Neuronal stem cell (in vitro differentiated cells): ENCODE data around the gene DPYSL4.

Experiments used
- DNase-seq: peaks from one replicate; pipeline ENCODE4 v3.0.0-alpha.2; 2013; ENCODE audit warnings: low spot score
- H2AFZ ChIP-seq: one replicate; pipeline ENCODE4 v1.6.1; 2013; ENCODE audit warnings: mild to moderate bottlenecking, low read length, inconsistent platforms
- H2AK5ac ChIP-seq: 2 replicates; pipeline ENCODE4 v1.6.1; 2013; ENCODE audit warnings: low read depth, mild to moderate bottlenecking, inconsistent platforms, low read length, moderate library complexity, mixed read lengths
- H2BK120ac ChIP-seq: 2 replicates; pipeline ENCODE4 v1.6.1; 2013; ENCODE audit warnings: low read depth, mild to moderate bottlenecking, inconsistent platforms, low read length, moderate library complexity, mixed read lengths
- H2BK12ac ChIP-seq: one replicate; pipeline ENCODE4 v1.6.1; 2013; ENCODE audit warnings: low read length, inconsistent platforms
- H2BK15ac ChIP-seq: 2 replicates; pipeline ENCODE4 v1.6.1; 2013; ENCODE audit warnings: mild to moderate bottlenecking, low read length, inconsistent platforms, mixed read lengths
- H2BK5ac ChIP-seq: one replicate; pipeline ENCODE4 v1.6.1; 2013; ENCODE audit warnings: inconsistent platforms, mild to moderate bottlenecking, low read length, moderate library complexity
- H3K14ac ChIP-seq: one replicate; pipeline ENCODE4 v1.6.1; 2013; ENCODE audit warnings: low read length, inconsistent platforms
- H3K18ac ChIP-seq: 2 replicates; pipeline ENCODE4 v1.6.1; 2013; ENCODE audit warnings: low read length, inconsistent platforms
- H3K23ac ChIP-seq: 2 replicates; pipeline ENCODE4 v1.6.1; 2013; ENCODE audit warnings: low read depth, mild to moderate bottlenecking, mixed read lengths, low read length, inconsistent platforms; ENCODE audit not compliant: poor library complexity
- H3K27ac ChIP-seq: replicated peaks from 3 replicates; pipeline ENCODE4 v1.5.1; 2013; ENCODE audit warnings: low read length, inconsistent platforms
- H3K27me3 ChIP-seq, 3 experiments: 2 replicates each; pipeline ENCODE4 v1.6.1; 2013; ENCODE audit warnings: low read length in 3 of 3, mild to moderate bottlenecking in 2 of 3, inconsistent platforms in 1 of 3, low read depth in 1 of 3, mixed read lengths in 1 of 3, moderate library complexity in 1 of 3; ENCODE audit not compliant: control insufficient read depth in 3 of 3, insufficient read depth in 3 of 3
- H3K36me3 ChIP-seq, 2 donors: replicated peaks in 1 of 2; 2 replicates each; pipeline ENCODE4 v1.6.1; 2013; ENCODE audit warnings: low read length in 2 of 2; ENCODE audit not compliant: control insufficient read depth in 2 of 2, insufficient read depth in 2 of 2
- H3K4ac ChIP-seq: 2 replicates; pipeline ENCODE4 v1.6.1; 2013; ENCODE audit warnings: inconsistent platforms, mild to moderate bottlenecking, low read length, moderate library complexity
- H3K4me1 ChIP-seq, 2 donors: 1 replicate in 1 of 2; 2 replicates in 1 of 2; pipeline ENCODE4 v1.6.1; 2013; ENCODE audit warnings: low read length in 2 of 2, low read depth in 1 of 2; ENCODE audit not compliant: control insufficient read depth in 2 of 2, insufficient read depth in 1 of 2
- H3K4me2 ChIP-seq: one replicate; pipeline ENCODE4 v1.6.1; 2013; ENCODE audit warnings: mild to moderate bottlenecking, low read length, inconsistent platforms; ENCODE audit not compliant: insufficient read depth, poor library complexity, severe bottlenecking
- H3K4me3 ChIP-seq, 2 donors: 2 replicates each; pipeline ENCODE4 v1.5.1; 2013; ENCODE audit warnings: low read length in 2 of 2, mild to moderate bottlenecking in 2 of 2, inconsistent platforms in 1 of 2, moderate library complexity in 1 of 2
- H3K79me1 ChIP-seq: one replicate; pipeline ENCODE4 v1.6.1; 2013; ENCODE audit warnings: low read depth, mild to moderate bottlenecking, inconsistent platforms, low read length, moderate library complexity
- H3K9ac ChIP-seq: one replicate; pipeline ENCODE4 v1.6.1; 2013; ENCODE audit warnings: mild to moderate bottlenecking, low read depth, low read length, inconsistent platforms; ENCODE audit not compliant: poor library complexity
- H3K9me3 ChIP-seq, 2 donors: replicated peaks in 1 of 2; 2 replicates each; pipeline versions ENCODE3 to v1.6.1; 2013; ENCODE audit warnings: low read length in 2 of 2, mild to moderate bottlenecking in 2 of 2, inconsistent platforms in 1 of 2, low read depth in 1 of 2, mixed read lengths in 1 of 2, moderate library complexity in 1 of 2; ENCODE audit not compliant: control insufficient read depth in 2 of 2, insufficient read depth in 1 of 2
- H4K8ac ChIP-seq: one replicate; pipeline ENCODE4 v1.6.1; 2013; ENCODE audit warnings: low read depth, mild to moderate bottlenecking, inconsistent platforms, low read length, moderate library complexity
- H4K91ac ChIP-seq: one replicate; pipeline ENCODE4 v1.6.1; 2013; ENCODE audit warnings: low read length, low read depth, mild to moderate bottlenecking, inconsistent platforms; ENCODE audit not compliant: poor library complexity
- WGBS, 2 donors: extraction: QIAGEN DNeasy Blood & Tissue Kit; methylation state at CpG; one replicate each; pipeline ENCODE4 v1.1.7; 2013; ENCODE audit warnings: missing lambda C conversion rate in 2 of 2, mixed read lengths in 1 of 2; ENCODE audit not compliant: insufficient read length in 2 of 2, insufficient replicate concordance in 1 of 2; ENCODE audit errors: extremely low coverage in 2 of 2; 5-methylcytosine and 5-hydroxymethylcytosine counted together

Gene DPYSL4

DNA sequence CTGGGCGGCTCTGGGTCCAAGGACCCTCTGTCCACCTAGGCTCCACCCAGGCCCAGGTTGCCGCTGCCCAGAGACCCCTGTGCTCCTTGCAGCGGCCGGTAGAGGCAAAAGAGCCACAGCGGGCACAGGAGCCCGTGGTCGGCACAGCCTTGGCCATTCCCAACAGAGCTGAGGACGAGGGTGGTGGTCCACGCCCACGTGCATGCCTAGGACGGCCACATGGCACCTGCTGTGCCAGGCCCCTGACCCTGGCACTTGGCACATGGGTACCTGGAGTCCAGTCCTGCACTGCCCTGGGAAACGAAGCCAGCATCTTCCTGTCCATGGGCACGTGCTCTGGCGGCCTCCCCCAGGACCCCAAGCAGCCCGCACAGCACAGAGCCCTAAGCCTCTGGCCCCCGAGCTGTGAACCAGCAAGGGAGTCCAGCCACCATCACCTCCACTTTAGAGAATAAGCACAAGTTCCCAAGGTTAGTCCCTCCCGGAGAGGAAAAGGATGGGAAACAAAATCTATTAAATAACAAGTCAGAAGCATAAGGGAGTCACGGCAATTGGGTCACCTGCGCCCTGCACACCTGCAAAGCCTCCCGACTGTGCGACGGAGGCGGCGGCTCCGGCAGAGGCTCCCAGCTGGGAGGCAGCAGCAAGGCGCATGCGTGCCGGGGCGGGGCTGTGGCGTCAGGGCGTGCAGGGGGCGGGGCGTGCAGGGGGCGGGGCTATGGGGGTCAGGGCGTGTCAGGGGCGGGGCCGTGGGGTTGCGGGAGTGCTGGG lies 61.9 kb downstream of the DPYSL4 start:
- Histone ChIP-seq H3K27me3 (peaks cover 0 to 5% (median 0%) of the 10 kb centered on the region in 3 experiments), H3K4ac (no peak overlapping the region), H3K4me3 (peak overlapping the region; percentile 40 to 73), H2BK12ac (no peak overlapping the region), H3K23ac (peak overlapping the region; percentile 44), H2AK5ac (peak overlapping the region; percentile 84), H2AFZ (peak overlapping the region; percentile 74), H3K79me1 (peaks cover 4% of the 10 kb centered on the region), H3K14ac (no peak overlapping the region), H3K36me3 (no peaks in the 10 kb centered on the region), H4K8ac (no peak overlapping the region), H3K9me3 (no peaks in the 10 kb centered on the region), H2BK15ac (peak overlapping the region; percentile 100), H4K91ac (peak overlapping the region; percentile 38), H3K4me1 (peaks cover 0 to 27% of the 10 kb centered on the region in 2 donors), H2BK5ac (peak overlapping the region; percentile 4), H3K9ac (peak overlapping the region; percentile 86), H3K27ac (no peak overlapping the region), H3K18ac (peak overlapping the region; percentile 20), H3K4me2 (peak overlapping the region; percentile 58), H2BK120ac (no peak overlapping the region)
- WGBS, 2 donors = no CpG with 5 or more reads among the region's 38 CpGs
- peak; percentile 36 for DNase-seq

DNA sequence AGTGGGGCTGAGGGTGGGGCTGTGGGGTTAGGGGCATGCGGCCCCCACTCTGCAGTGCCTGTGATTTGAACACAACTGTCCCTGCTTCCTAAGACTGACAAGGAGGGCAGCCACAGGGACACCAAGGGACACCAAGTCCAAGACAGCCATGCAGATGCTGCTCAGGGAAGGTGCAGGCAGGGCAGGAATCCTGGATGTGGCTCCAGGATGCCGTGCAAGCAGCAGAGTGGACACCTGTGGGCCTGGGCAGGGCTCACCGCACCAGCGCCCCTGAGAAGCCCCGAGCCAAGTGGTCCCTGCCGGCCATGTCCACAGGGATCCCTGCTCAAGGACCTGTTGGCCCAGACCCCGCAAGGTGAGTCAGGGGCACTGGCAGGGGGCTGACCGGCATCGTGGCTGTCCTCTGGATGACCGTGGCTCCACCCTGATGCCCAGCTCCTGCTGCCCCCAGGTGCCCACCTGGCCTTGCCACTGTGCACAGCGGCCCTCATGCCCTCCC lies 62.5 kb downstream of the DPYSL4 start:
- Histone ChIP-seq H3K4me2 (no peak overlapping the region), H3K4me1 (peaks cover 0 to 21% of the 10 kb centered on the region in 2 donors), H3K4me3 (no peak overlapping the region), H3K14ac (no peak overlapping the region), H3K9ac (peak overlapping the region; percentile 38), H4K91ac (no peak overlapping the region), H2BK15ac (peak overlapping the region; percentile 89), H3K79me1 (peaks cover 4% of the 10 kb centered on the region), H3K27me3 (peaks cover 0 to 7% (median 0%) of the 10 kb centered on the region in 3 experiments), H3K36me3 (no peaks in the 10 kb centered on the region), H2BK12ac (peak overlapping the region; percentile 96), H2BK120ac (peak overlapping the region; percentile 75), H3K18ac (peak overlapping the region; percentile 91), H2AFZ (no peak overlapping the region), H2AK5ac (peak overlapping the region; percentile 100), H3K9me3 (no peaks in the 10 kb centered on the region), H3K23ac (no peak overlapping the region), H4K8ac (no peak overlapping the region), H3K27ac (no peak overlapping the region), H2BK5ac (peak overlapping the region; percentile 59), H3K4ac (peak overlapping the region; percentile 59)
- no peak for DNase-seq
- no CpG with 5 or more reads among the region's 11 CpGs for WGBS, 2 donors

DNA sequence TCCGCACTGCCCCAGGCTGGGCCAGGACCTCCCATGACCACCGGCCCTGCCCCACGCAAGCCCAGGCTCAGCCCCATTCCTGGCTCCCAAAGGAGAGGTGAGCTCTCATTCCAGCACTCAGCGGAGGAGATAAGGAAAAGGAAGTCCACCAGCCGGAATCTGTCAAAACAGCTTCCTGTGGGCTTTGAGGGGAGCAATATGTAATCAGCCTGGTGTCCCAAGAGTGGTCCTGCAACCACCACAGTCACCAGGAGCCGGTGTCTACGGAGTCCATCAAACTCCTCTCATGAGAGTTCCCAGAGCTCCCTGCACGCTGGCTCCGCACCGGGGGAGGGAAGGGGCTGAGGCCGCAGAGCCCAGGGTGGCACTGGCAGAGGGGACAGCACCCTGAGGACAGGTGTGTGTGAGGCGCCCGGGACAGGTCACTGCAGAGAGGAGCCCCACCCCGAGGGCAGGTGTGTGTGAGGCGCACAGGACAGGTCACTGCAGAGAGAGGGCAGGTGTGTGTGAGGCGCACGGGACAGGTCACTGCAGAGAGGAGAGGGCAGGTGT lies 63.2 kb downstream of the DPYSL4 start:
- peaks cover 0 to 15% of the 10 kb centered on the region in 2 donors for H3K4me1 ChIP-seq
- WGBS, 2 donors = no CpG with 5 or more reads among the region's 17 CpGs
- H2BK5ac ChIP-seq = no peak overlapping the region
- H2BK15ac ChIP-seq = peak overlapping the region; percentile 92
- no peaks in the 10 kb centered on the region for H3K36me3 ChIP-seq
- H4K91ac ChIP-seq = no peak overlapping the region
- H3K27me3 ChIP-seq = peaks cover 0 to 7% (median 0%) of the 10 kb centered on the region in 3 experiments
- H2BK12ac ChIP-seq = peak overlapping the region; percentile 96
- no peak overlapping the region for H3K14ac ChIP-seq
- H3K27ac ChIP-seq = no peak overlapping the region
- no peak overlapping the region for H3K9ac ChIP-seq
- H2AFZ ChIP-seq = no peak overlapping the region
- H3K4me2 ChIP-seq = no peak overlapping the region
- H4K8ac ChIP-seq = no peak overlapping the region
- H3K9me3 ChIP-seq = no peaks in the 10 kb centered on the region
- peak overlapping the region; percentile 59 for H3K4ac ChIP-seq
- no peak overlapping the region for H3K23ac ChIP-seq
- DNase-seq = no peak
- peak overlapping the region; percentile 100 for H2AK5ac ChIP-seq
- no peak overlapping the region for H2BK120ac ChIP-seq
- H3K18ac ChIP-seq = peak overlapping the region; percentile 91
- no peak overlapping the region for H3K4me3 ChIP-seq
- peaks cover 4% of the 10 kb centered on the region for H3K79me1 ChIP-seq
